ENCODE measurements around the gene IGIP.

DNA sequence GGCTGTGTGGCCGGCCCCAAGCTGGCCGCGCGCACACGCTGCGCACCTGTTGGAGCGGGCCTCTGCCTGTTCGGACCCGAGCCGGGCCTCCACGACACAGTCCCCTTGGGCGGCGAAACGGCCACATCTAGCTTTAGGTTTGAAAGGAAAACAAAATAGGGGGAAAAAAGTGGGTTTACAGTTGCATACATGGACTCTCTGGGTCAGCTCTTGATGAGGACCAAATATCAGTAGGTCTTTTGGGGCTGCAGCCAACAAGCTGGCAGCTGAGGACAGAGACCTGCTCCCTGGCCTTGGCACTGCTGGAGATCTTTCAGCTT, 20.7 kb downstream of the IGIP start:
- TF ChIP-seq, protein P1, sequence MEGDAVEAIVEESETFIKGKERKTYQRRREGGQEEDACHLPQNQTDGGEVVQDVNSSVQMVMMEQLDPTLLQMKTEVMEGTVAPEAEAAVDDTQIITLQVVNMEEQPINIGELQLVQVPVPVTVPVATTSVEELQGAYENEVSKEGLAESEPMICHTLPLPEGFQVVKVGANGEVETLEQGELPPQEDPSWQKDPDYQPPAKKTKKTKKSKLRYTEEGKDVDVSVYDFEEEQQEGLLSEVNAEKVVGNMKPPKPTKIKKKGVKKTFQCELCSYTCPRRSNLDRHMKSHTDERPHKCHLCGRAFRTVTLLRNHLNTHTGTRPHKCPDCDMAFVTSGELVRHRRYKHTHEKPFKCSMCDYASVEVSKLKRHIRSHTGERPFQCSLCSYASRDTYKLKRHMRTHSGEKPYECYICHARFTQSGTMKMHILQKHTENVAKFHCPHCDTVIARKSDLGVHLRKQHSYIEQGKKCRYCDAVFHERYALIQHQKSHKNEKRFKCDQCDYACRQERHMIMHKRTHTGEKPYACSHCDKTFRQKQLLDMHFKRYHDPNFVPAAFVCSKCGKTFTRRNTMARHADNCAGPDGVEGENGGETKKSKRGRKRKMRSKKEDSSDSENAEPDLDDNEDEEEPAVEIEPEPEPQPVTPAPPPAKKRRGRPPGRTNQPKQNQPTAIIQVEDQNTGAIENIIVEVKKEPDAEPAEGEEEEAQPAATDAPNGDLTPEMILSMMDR (conservative IDR thresholded peaks at IDR 0.05; ENCODE audit: low read depth, low read length), result no peak
- no peak for TF ChIP-seq EZH2 (IDR thresholded peaks at IDR 0.05; ENCODE audit: borderline replicate concordance, low read depth, low read length, poor library complexity, severe bottlenecking)
